ENCODE measurements around the gene INAFM2. TPM values are rescaled to one million over a fixed set of nuclear protein-coding genes. Genes with fewer than 3 reads are reported as not detected.

INAFM2 gene
- total and polyA plus RNA-seq, 2 donors (not counting 3 experiments of a cell fraction or from before 2014, with no cell fraction given) = 10.4 to 24.1 TPM

- H3K9ac ChIP-seq (replicated peaks; ENCODE audit: extremely low read depth, insufficient read depth, low read length) = no peak overlapping the region
- no peak overlapping the region for H3K4me3 ChIP-seq (replicated peaks in 1 of 3; ENCODE audit: insufficient read depth in 1 of 3, low read depth in 1 of 3, low read length in 3 of 3)
- FAIRE-seq (no peak), DNase-seq (ENCODE audit: low read depth, low spot score) (no peak)
- ChIA-PET CTCF (interaction anchor here (1.1 to 9.4 kb wide), 5 partner anchors 12 to 51 kb away, joined by 3 to 60 read pairs (median 9); partner anchors contain the start of genes DISP2, IVD and KNSTRN), POLR2A (no interaction called here)
- BruUV-seq (replicated peaks) = no TSS peak
- H3K36me3 ChIP-seq (ENCODE audit: control insufficient read depth in 2 of 2, extremely low read depth in 1 of 2, insufficient read depth in 2 of 2, low read length in 2 of 2) = no peaks in the 10 kb centered on the region
- intact Hi-C loops (cut with micrococcal nuclease) = loop anchor here (2.0 to 5.0 kb wide), 3 partner anchors 13 to 137 kb away; partner anchors contain the start of genes IVD and KNSTRN
- no peaks in the 10 kb centered on the region for H3K9me3 ChIP-seq (replicated peaks; ENCODE audit: control insufficient read depth, insufficient read depth, low read length)
- dilution Hi-C loops (cut with MboI; ENCODE audit: extremely low pct_ligation_motif_present, low sequenced_read_pairs) = no loop called here
- TF ChIP-seq EZH2 (IDR thresholded peaks at IDR 0.05; ENCODE audit: borderline replicate concordance, low read depth, low read length, severe bottlenecking) (no peak), MAX (IDR thresholded peaks at IDR 0.05; ENCODE audit: insufficient read depth, insufficient read length) (no peak), MYC (IDR thresholded peaks at IDR 0.05; ENCODE audit: low read depth, low read length) (no peak), CTCF (IDR thresholded peaks at IDR 0.05; ENCODE audit: extremely low read depth in 1 of 2, insufficient read depth in 1 of 2, low read depth in 1 of 2, low read length in 2 of 2) (no peak), FOS (IDR thresholded peaks at IDR 0.05; ENCODE audit: borderline replicate concordance, insufficient read depth, low read length) (no peak), JUN (IDR thresholded peaks at IDR 0.05; ENCODE audit: borderline replicate concordance, insufficient read depth, insufficient read length, low read depth) (no peak), POLR2AphosphoS5 (IDR thresholded peaks at IDR 0.05; ENCODE audit: insufficient read depth, low read depth, low read length) (no peak), POLR2A (IDR thresholded peaks at IDR 0.05; ENCODE audit: low read depth, low read length) (no peak), GATA2 (IDR thresholded peaks at IDR 0.05; ENCODE audit: insufficient read depth, insufficient read length, low read depth, low read length) (no peak)
- H2AFZ ChIP-seq (ENCODE audit: low read depth, low read length) = no peak overlapping the region
- no peak overlapping the region for H3K27ac ChIP-seq (ENCODE audit: insufficient read depth, low read depth, low read length)
- H3K9me1 ChIP-seq (replicated peaks; ENCODE audit: control insufficient read depth, extremely low read depth, insufficient read depth, low read length) = no peaks in the 10 kb centered on the region
- H3K4me1 ChIP-seq (ENCODE audit: control insufficient read depth, extremely low read depth, insufficient read depth, low read length) = peaks cover 15% of the 10 kb centered on the region
- no peaks in the 10 kb centered on the region for H4K20me1 ChIP-seq (replicated peaks; ENCODE audit: control insufficient read depth, extremely low read depth, insufficient read depth, low read length)
- H3K27me3 ChIP-seq (ENCODE audit: control insufficient read depth in 2 of 2, insufficient read depth in 2 of 2, low read length in 2 of 2) = no peaks in the 10 kb centered on the region
- no peaks in the 10 kb centered on the region for H3K79me2 ChIP-seq (ENCODE audit: control insufficient read depth, insufficient read depth, low read length)
- no peak overlapping the region for H3K4me2 ChIP-seq (ENCODE audit: insufficient read depth, low read length)
These were observed 46.5 kb downstream of the INAFM2 start for GRCh38 chr15:40369971-40370370.
